HG02852 (cell line): Measurements from ENCODE around the gene APH1B.
"Not testable (repeated sequence)": the region's sequence is repeated elsewhere in the genome, so short reads cannot be mapped to it uniquely, and the experiment has no call there.

Experiments used
- ATAC-seq: cut with Tn5 transposase; IDR thresholded peaks from one replicate; pipeline ENCODE4 v1.9.1; 2021; ENCODE audit warnings: mild to moderate bottlenecking, moderate library complexity; ENCODE audit not compliant: unreplicated experiment

The APH1B gene

DNA sequence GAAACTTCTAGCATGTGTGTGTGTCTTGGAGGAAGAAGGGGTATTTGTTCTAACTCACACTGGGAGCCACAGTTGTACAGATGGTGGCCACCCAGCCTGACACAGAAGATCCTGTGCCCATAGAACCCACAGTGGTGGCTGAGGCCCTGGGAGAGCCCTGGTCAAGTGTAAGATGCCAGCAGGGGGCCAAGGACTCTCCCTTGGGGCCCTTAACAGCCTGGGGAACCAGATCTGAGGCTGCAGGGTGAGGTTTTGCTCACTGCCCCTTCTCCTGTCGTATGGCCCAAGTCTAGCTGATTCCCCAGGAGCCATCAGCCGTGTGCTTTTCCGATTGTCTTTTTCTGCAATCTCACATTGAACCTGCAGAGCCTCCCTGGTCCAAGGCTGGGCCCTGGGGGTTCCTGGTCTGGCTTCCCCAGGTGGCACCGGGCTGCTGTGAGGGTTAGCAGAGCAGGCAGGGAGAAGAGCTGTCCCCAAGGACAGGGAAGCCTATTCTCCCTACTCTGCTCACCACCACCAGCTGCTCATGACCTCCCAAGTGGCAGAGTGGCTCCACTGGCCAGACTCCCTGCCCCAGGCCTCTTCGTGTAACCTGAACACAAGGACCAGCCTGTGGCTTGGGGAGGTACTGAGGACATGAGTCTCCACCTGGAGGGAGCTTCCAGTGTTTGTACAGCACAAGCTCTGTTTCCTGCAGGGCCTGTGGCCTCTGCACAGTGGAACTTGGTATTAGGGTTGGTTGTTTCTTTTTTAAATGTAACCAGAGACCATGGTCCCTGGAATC is 52.4 kb downstream of the APH1B start:
- ATAC-seq: no peak

DNA sequence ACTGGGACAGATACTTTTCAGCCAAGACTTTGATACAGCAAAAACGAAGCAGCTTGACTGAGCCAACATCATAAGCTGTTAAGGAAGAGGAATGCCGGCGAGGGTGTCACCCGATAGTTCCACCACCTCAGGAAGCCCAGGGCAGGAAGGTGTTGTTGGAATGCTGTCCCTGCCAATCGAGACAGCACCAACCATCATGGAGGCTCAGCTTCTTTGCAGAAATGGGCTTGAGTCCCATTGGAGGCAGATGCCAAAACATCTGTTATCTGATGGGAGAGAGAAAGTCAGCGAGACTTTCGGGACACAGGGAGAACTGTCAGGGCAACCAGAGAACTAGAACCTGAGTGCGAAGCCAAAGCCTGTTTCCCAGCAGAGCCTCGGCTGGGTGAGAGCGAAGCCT is 53.5 kb downstream of the APH1B start:
- no peak for ATAC-seq

DNA sequence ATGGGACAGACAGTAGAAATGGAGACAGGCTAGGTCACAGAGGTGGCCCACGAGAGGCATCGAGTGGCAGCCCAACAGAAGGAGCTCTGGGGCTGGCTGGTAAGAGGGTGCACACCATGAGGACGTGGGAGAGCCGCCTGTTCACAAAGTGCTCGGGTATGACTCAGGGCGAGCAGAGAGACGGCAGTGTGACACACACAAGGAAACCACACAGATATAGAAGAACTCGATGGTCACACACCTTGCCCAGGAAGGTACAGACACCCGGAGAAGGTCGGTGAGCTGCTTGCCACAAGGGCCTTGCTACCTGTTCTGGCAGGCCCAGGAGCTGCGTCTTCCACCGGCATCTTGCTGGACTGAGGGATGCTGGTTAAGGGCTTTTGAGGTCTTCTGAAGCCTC is 54.1 kb downstream of the APH1B start:
- ATAC-seq: no peak

DNA sequence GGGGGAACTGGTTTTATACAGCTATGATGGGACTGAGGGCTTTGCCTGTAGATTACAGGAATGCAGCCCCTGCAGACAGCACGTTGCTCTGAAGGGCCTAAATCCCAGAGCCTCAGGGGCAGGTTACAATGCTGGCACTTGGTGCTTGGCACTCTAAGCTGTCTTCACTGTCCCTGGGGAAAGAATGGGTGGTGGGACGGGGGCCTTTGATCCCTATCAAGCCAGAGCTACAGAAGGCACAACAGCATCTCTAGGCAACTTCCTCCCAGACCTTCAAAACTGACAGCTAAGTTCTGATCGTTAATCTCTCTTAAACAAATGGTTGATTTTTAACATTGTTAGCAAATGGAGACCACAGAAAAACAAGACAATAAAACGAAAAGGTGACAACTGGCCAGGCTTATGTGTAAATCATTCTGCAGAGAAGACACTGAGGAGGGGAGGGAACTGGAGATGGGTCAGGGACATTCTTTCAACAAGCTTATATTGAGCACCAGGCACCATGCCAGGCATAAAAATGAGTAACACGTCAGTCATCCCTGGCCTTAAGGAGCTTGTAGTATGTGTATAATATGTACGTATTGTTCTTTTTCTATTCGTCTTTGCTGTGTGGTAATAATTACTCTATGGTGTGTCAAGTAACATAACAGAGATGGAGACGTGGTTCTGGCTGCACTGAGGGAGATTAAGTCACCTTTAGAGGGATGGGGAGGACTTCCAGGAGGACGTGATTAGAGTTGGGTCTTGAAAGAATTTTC is 55.1 kb downstream of the APH1B start:
- ATAC-seq: no peak

DNA sequence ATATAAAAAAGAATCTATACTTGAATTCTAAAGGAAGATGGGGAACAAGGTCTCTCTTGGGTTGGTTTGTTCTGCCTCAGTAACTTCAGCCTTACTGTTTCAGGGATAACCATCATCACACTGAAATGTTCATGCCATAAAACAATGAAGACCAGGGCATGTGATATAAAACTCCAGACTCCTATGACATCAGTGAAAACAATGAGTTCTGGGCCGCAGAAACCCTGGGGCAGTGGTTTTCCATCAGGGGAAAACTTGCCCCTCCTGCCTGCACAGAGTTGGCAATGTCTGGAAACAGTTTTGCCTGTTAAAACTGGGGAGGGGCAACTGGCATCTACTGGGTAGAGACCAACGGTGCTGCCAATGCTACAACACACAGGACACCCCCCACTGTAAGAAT is 57.4 kb downstream of the APH1B start:
- ATAC-seq: no peak

DNA sequence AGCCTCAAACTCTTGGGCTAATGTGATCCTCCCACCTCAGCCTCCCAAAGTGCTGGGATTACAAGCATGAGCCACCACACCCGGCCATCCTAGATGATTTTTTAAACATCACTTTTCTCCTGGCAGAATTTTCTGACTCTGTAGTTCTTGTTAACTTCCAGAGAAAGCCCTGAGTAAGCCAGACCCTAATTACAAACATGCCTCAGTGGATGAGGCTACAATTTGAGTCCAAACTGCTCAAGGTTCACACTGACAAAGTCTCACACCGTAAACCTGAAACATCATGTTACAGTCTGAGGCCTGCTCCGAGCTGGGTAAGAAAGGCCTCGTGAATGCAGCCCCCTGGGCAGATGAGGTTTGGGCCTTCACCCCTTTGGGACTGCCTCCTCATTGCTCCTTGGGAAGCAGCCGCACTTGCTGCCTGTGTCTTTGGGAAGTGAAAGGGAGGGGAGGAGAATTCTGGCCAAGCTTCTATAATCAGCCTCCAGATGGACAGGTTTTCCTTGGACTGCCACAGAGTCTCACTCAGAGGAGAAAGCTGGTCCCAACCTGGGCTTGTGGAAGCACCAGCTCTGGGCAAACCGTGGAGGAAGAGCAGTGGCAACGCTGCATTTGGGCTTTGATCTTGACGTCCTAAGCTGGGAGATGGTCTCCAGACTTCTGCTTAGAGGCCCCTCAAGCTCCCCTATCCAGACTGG is 58.3 kb downstream of the APH1B start:
- ATAC-seq: no peak

DNA sequence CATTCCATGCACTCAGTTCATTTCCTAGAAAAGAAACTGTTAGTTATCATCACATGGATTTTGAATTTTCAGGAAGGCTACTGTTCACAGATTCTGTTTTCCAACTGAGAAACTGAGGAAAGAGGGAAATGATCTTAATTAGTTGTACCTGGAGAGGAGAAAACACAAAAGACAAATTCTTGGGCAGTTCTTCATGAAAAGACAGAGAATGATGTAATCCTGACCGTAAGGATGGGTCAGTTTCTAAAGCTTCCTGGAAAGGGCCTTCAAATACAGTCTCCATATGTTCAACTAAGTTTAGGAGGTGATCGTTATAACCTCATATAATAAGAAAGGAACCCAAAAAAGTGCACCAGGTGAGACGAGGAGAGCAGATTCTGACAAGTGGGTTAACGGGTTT is 59.6 kb downstream of the APH1B start:
- ATAC-seq: no peak

DNA sequence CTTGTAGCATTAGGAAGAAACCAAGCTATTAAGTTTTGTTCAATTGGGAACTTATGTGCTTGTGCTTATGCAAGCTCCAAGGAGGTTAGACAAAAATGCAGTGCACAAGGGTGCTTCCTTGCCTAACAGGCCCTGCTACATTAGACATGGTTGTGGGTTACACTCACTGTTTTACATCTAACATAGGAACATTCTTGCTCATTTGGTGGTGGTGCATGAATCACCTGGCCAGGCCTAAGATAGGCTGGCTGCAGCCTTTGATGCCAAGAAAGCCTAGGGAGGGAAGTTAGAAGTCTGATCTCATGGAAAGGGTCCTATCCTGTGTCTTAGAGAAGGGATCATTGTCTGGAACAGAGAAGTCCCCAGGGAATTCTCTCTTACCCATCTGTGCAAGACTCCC is 60.8 kb downstream of the APH1B start:
- ATAC-seq: no peak

DNA sequence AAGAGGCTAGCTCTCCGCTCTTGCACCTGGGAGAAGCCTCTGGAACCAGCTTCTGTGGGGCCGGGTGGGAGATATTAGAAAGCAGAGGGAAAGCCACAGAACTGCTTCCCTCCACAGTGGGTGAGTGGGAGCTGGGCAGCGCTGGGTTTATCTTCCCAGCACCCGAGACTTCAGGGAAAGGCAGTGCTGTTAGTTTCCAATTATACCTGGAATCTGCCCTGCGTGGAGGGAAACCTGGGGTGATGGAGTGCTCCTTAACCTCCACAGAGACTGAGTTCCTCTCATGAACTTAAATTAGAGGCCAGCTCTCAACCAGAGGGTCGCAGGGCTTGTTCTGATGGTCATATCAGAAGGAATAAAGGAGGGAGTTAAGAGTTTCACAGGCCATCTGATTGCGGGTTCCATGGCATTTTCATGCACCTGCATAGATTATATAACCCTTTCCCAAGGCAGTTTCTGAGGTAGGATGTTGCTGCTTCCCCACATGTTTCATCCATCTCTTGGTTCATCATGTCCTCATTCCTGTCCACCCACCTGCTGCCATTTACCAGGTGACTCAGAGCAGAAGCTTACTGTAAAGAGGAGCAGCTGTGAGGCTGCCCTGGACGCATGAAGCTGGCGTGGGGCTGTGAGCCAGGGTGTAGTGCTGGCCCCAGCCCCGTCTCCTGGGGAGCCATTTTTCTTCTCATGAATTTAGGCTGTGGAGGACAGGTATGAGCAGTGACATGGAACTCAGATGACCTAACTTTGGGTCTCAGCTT is 61.8 kb downstream of the APH1B start:
- no peak for ATAC-seq

DNA sequence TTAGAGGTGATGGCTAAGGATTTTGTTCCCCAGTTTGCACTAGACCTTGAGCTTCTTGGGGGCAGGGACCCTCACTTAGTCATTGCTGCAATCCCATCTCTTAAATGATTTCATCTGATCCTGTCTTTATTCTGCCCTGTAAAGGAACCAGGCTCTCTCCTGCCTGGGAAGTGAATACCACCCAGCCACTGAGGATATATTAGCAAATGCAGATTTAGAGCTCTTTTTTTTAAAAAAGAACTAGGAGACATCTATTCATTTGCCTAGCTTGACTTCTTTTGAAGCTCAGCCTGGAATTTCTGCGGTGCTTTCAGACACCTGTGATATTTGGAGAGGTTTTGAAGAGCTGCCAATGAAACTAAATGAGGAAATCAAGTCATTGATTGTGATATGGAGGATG is 62.4 kb downstream of the APH1B start:
- ATAC-seq: no peak

DNA sequence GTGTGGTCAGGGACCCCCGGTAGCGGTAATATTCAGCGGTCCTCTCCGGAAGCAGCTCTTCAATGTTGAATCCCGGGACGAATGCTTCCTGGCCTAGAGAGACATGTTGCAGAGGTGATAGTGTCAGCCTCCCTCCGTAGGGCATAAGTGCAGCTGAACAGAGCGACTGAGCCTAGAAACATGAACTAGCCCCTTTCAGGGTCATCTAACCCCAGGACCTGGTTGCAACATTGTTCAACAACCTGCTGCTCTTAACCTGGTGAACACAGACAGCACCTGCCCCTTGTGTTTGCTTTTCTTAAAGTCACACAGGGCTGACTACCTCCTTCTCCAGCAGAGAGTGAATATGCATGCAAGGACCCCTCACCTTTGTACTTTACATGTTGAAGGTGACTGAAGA is 62.9 kb downstream of the APH1B start:
- no peak for ATAC-seq

DNA sequence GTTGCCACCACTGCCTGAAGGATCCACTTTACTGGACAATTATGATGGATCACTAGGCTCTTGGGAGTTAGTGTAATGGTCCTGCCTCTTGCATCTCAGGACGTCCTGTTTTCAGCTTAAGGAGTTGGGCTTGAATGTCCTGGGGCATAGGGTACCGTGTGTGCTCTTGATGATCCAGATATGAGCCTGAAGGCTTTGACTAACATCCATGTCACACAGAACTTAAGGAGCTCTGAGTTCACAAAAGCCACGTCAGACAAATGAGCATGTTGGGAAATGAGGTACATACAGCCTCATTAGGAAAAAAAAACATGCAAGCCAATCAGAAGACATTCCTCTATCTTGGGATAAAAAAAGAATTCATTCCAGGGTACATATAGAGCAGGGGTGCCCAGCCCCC is 63.5 kb downstream of the APH1B start:
- no peak for ATAC-seq

DNA sequence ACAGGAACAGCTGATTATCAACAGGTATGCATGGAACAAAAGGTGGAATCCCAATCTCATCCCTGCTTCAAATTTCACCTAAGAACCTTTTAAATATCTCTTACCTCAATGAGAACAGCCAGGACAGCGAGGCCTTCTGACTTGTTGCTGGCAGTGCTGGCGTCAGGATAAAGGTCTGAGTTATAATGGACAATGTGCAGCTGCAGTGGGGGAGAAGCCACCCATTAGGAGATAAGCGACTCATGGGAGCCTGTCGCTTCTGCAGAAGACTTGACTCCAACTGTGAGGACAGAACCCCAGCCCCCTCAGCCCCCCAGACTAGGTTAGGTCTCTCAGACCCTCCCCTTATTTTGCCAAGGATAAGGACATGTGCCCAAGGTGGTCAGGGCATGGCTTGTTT is 64.5 kb downstream of the APH1B start:
- no peak for ATAC-seq

DNA sequence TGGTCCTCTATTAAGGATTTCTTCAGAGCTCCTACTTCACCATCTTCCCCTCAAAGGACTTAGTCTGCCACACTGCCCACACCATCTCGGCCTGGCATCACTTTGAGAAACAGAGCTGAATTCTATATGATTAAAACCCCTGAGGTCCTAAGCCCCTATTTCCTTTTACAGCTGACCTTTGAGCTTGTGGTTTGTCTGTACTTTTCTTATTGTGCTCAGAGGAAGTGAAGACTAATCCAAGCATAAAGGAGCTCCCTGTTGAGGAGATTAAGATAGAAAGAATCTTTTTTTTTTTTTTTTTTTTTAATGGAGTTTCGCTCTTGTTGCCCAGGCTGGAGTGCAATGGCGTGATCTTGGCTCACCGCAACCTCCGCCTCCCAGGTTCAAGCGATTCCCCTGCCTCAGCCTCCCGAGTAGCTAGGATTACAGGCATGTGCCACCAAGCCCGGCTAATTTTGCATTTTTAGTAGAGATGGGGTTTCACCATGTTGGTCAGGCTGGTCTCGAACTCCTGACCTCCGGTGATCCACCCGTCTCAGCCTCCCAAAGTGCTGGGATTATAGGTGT is 65.7 kb downstream of the APH1B start:
- not testable (repeated sequence) for ATAC-seq

DNA sequence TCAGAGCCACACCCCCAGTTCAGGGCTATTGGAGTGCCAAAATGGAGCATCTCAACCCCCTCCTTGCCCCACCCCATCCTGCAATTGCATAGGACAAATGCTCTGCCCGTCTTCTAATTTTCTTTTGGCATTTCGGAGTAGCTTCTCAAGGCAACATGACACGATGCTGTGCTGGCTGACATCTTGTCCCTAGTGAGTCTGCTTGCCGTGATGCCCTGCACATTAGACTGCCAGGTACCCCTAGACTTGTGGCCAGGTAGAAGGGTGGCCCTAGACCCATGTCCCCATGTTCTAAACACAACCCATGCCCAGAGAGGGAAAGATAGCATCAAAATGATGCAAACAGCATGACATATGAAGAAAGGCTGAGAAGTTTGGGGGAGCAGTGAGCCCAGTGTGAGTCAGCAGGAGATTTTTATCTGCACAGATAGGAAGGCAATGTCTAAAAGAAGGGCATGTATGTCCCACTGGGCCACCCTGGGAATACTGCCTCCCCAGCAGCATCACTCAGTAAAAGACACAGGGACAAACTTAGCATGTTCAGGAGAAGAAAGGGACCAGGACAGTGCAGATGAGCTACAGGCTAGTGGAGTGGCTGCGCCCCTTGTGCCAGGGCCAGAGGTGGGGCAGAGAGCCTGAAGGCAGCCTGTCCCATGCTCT is 67.5 kb downstream of the APH1B start:
- no peak for ATAC-seq

DNA sequence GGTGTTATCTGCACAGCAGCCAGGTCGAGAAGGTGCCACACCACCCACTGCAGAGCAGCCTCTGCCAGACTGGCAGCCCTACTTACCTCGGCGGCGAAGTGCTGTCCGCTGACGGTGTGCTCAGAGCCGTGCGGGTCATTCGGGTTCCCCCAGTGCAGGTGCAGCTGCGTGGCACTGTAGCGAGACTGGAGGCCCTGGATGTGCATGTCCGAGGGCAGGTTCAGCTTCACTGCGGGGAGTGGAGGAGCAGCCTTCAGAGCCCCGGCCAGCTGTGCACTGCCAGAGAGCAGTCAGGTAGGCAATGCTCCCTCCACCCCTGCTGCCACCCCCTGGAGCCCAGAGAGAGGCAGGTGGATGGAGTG is 68.0 kb downstream of the APH1B start:
- no peak for ATAC-seq

DNA sequence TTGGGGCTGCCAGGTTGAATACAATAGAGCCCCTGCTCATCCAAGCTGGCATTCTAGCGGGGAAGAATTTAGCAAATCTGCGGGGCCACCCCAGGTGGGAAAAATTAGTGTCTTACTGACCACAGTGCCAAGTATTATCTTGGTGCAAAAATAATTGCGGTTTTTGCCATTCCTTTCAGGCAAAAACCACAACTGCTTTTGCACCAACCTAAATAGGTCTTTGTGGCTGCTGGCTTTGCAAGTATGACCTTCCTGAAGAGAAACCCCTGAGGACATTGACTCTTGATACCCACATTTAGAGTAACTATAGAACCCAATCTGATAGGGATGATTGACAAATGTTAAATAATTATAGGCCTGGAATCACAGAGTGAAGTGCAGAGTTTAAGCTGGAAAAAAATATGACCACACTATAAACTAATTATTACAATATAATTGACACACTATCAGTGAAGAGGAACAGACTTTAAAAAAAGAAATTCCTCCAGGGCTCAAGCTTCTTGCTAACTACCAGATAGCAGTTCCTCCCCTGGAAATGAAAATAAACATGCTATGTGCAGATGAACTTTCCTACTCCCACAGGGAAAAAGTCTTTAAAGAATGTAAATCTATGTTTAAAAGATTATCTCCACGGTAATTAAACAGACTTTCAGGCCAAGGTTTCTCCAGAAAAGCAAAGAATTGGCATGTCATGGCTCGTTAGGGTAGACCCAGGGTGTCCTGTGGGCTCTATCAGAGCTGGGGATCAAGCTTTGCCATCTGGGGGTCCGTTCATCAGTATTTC is 69.9 kb downstream of the APH1B start:
- no peak for ATAC-seq

DNA sequence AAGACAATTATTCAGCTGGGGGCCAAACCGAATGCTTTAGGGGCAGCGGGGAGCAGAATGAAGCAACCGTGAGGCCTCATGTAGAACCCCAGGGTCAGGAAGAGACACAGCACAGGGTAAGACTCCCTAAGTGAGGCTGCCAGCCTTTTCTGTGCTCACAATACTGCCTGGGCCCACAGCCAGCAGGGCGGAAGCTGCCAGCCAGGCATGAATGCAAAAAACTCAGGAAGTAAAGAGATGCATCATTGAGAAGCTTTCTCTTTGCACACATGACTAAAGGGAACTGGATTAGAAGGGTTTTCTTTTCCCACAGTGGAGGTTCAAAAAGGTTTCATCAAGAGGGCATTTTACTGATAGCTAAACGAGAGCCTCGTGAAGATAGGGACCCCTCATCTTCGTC is 71.0 kb downstream of the APH1B start:
- no peak for ATAC-seq

DNA sequence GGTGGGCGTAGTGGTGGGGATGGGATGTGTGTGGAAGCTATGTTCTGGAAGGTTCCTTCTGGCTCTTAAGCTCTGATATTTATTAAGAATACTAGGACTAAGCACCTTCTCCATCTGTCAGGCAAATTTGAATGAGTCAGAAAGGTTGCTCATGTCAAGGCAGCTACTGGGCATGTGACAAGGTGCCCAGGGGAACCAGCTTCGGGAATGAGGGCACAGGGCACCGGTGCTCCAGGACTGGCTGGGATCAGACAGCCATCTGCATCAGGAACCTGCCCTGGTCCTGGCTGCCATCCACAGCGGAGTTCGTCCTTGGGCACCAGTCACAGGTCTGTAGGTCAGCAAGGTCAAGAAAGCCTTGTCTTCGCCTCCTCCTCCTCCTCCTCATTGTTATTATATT is 71.8 kb downstream of the APH1B start:
- ATAC-seq: no peak

DNA sequence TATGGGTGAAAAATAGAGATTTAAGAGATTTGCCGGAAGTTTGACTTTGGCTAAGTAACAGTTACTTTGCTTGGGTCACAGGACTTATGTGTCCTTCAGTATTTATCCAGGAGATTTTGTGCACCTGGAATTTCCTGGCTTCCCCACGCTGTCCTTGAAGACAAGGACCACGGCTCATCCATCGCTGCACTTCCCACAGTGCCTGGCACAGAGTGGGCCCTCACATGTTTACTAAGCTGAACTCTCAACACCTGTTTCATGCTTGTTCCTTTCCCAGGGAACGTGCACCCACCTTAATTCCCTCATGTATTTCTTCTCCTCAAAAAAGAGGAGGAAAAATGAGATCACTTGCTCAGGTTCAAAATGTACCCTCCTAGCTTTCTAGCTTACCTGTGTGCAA is 72.2 kb downstream of the APH1B start:
- no peak for ATAC-seq
